MM.1S (cell line): ENCODE results near the gene RNF112.
"Not testable (repeated sequence)": the region's sequence is repeated elsewhere in the genome, so short reads cannot be mapped to it uniquely, and the experiment has no call there.

Source experiments
- DNase-seq: peaks from one replicate; pipeline ENCODE4 v3.0.0-alpha.2; 2015
- H2AFZ ChIP-seq: fragments of 300-600 bp; sonication (generic); 2 replicates; pipeline ENCODE4 v1.6.0; 2016; ENCODE audit warnings: antibody characterized with exemption, low read length
- H3F3A ChIP-seq: fragments of 300-600 bp; sonication (generic); 2 replicates; pipeline ENCODE4 v1.6.1; 2016; ENCODE audit warnings: mild to moderate bottlenecking, antibody characterized with exemption, low read length, moderate library complexity, mixed read lengths; ENCODE audit not compliant: insufficient read depth
- H3K27ac ChIP-seq: fragments of 300-600 bp; sonication (generic); 2 replicates; pipeline ENCODE4 v1.5.1; 2016; ENCODE audit warnings: mild to moderate bottlenecking, low read length
- H3K27me3 ChIP-seq: fragments of 300-600 bp; sonication (generic); replicated peaks from 2 replicates; pipeline ENCODE4 v1.6.0; 2016; ENCODE audit warnings: low read length; ENCODE audit not compliant: insufficient read depth
- H3K36me3 ChIP-seq: fragments of 300-600 bp; sonication (generic); replicated peaks from 2 replicates; pipeline ENCODE4 v1.6.1; 2016; ENCODE audit warnings: mild to moderate bottlenecking, low read length, mixed read lengths; ENCODE audit not compliant: insufficient read depth
- H3K4me1 ChIP-seq: fragments of 300-600 bp; sonication (generic); 2 replicates; pipeline ENCODE4 v1.6.1; 2016; ENCODE audit warnings: low read length, mixed read lengths
- H3K4me2 ChIP-seq: fragments of 300-600 bp; sonication (generic); 2 replicates; pipeline ENCODE4 v1.6.0; 2016; ENCODE audit warnings: low read depth, low read length
- H3K4me3 ChIP-seq: fragments of 300-600 bp; sonication (generic); 2 replicates; pipeline ENCODE4 v1.5.1; 2016; ENCODE audit warnings: low read length, mixed read lengths
- H3K79me2 ChIP-seq: fragments of 300-600 bp; sonication (generic); 2 replicates; pipeline ENCODE4 v1.6.1; 2016; ENCODE audit warnings: mixed run types, low read length, mixed read lengths
- H3K9ac ChIP-seq: fragments of 300-600 bp; sonication (generic); 2 replicates; pipeline ENCODE4 v1.6.1; 2016; ENCODE audit warnings: low read length, mixed read lengths
- H3K9me2 ChIP-seq: fragments of 300-600 bp; sonication (generic); replicated peaks from 2 replicates; pipeline ENCODE4 v1.6.1; 2016; ENCODE audit warnings: mild to moderate bottlenecking, low read length, mixed read lengths; ENCODE audit not compliant: insufficient read depth
- H3K9me3 ChIP-seq: fragments of 300-600 bp; sonication (generic); replicated peaks from 2 replicates; pipeline ENCODE4 v1.6.1; 2016; ENCODE audit warnings: mild to moderate bottlenecking, low read length, mixed read lengths; ENCODE audit not compliant: insufficient read depth
- H4K20me1 ChIP-seq: fragments of 300-600 bp; sonication (generic); 2 replicates; pipeline ENCODE4 v1.6.1; 2016; ENCODE audit warnings: mild to moderate bottlenecking, low read length, moderate library complexity, mixed read lengths; ENCODE audit not compliant: insufficient read depth
- CTCF ChIP-seq: fragments of 300-600 bp; sonication (generic); IDR thresholded peaks from 2 replicates; pipeline ENCODE4 v1.5.1; 2016; ENCODE audit warnings: antibody characterized with exemption, low read length, mixed read lengths
- EZH2 ChIP-seq: fragments of 300-600 bp; sonication (generic); optimal IDR thresholded peaks from 2 replicates; pipeline ENCODE3; 2017; ENCODE audit warnings: low read depth, mild to moderate bottlenecking, antibody characterized with exemption, low read length, mixed read lengths
- EZH2phosphoT487 ChIP-seq: fragments of 300-600 bp; sonication (generic); IDR thresholded peaks from 2 replicates; pipeline ENCODE4 v1.6.1; 2018; ENCODE audit warnings: antibody characterized with exemption, low read length

RNF112 gene

GRCh38 chr17:19433255-19433654, 22.2 kb downstream of the RNF112 start:
- Histone ChIP-seq H3K27ac (no peak overlapping the region), H3K9ac (no peak overlapping the region), H3K36me3 (no peaks in the 10 kb centered on the region), H3K4me1 (0 out of 2 replicates have a peak, but pooled peaks cover 4% of the 10 kb centered on the region), H3K27me3 (no peaks in the 10 kb centered on the region), H3K79me2 (no peaks in the 10 kb centered on the region), H3K9me3 (no peaks in the 10 kb centered on the region), H4K20me1 (no peaks in the 10 kb centered on the region), H3F3A (no peaks in the 10 kb centered on the region), H2AFZ (no peak overlapping the region), H3K4me2 (no peak overlapping the region), H3K4me3 (no peak overlapping the region), H3K9me2 (no peaks in the 10 kb centered on the region)
- TF ChIP-seq EZH2phosphoT487 (no peak), EZH2 (no peak), CTCF (no peak)
- no peak for DNase-seq

GRCh38 chr17:19433727-19434340, 22.8 kb downstream of the RNF112 start:
- Histone ChIP-seq H3K9me3 (no peaks in the 10 kb centered on the region), H3K27me3 (no peaks in the 10 kb centered on the region), H4K20me1 (no peaks in the 10 kb centered on the region), H3K4me3 (no peak overlapping the region), H3K79me2 (no peaks in the 10 kb centered on the region), H3K9me2 (no peaks in the 10 kb centered on the region), H3K4me2 (no peak overlapping the region), H2AFZ (no peak overlapping the region), H3F3A (no peaks in the 10 kb centered on the region), H3K9ac (no peak overlapping the region), H3K4me1 (0 out of 2 replicates have a peak, but pooled peaks cover 4% of the 10 kb centered on the region), H3K36me3 (no peaks in the 10 kb centered on the region), H3K27ac (no peak overlapping the region)
- 0 out of 2 replicates have a peak, but pooled peaks have one; percentile 7 for TF ChIP-seq CTCF
- no peak for TF ChIP-seq EZH2phosphoT487
- DNase-seq = no peak

GRCh38 chr17:19440421-19440820, 29.4 kb downstream of the RNF112 start:
- H4K20me1 ChIP-seq = no peaks in the 10 kb centered on the region
- H3K36me3 ChIP-seq = no peaks in the 10 kb centered on the region
- no peak overlapping the region for H3K4me3 ChIP-seq
- no peak overlapping the region for H3K9ac ChIP-seq
- 0 out of 2 replicates have a peak, but pooled peaks cover 4% of the 10 kb centered on the region for H3K4me1 ChIP-seq
- no peaks in the 10 kb centered on the region for H3F3A ChIP-seq
- H3K27me3 ChIP-seq = 0 out of 2 replicates have a peak, but pooled peaks cover 4% of the 10 kb centered on the region
- DNase-seq = peak; percentile 28
- TF ChIP-seq CTCF = no peak
- H3K9me2 ChIP-seq = no peaks in the 10 kb centered on the region
- H3K27ac ChIP-seq = no peak overlapping the region
- no peak overlapping the region for H2AFZ ChIP-seq
- no peaks in the 10 kb centered on the region for H3K79me2 ChIP-seq
- H3K4me2 ChIP-seq = no peak overlapping the region
- 0 out of 2 replicates have a peak, but pooled peaks cover 5% of the 10 kb centered on the region for H3K9me3 ChIP-seq

GRCh38 chr17:19441288-19441687, 30.3 kb downstream of the RNF112 start:
- not testable (repeated sequence) for H3F3A ChIP-seq, DNase-seq, H2AFZ ChIP-seq, H3K4me2 ChIP-seq, H3K9me2 ChIP-seq, H3K27ac ChIP-seq, H3K36me3 ChIP-seq, H3K4me3 ChIP-seq, H3K9ac ChIP-seq, H3K27me3 ChIP-seq, H3K4me1 ChIP-seq, H4K20me1 ChIP-seq, H3K9me3 ChIP-seq, H3K79me2 ChIP-seq
